Measurements from ENCODE around the gene SRPK2. TPM values are rescaled to one million over a fixed set of nuclear protein-coding genes. Genes with fewer than 3 reads are reported as not detected.
"Not testable (repeated sequence)": the region's sequence is repeated elsewhere in the genome, so short reads cannot be mapped to it uniquely, and the experiment has no call there.

The SRPK2 gene
- total RNA-seq, 1 experiment from 2014 or later, result 54.4 TPM

GRCh38 chr7:105364684-105365083, 24.0 kb downstream of the SRPK2 start:
- Mint-ChIP-seq H3K9me3 (ENCODE audit: unreplicated experiment) (peaks cover 7% of the 10 kb centered on the region), H3K4me3 (ENCODE audit: unreplicated experiment) (no peak overlapping the region), H3K27me3 (ENCODE audit: insufficient read depth, unreplicated experiment) (no peaks in the 10 kb centered on the region), H3K36me3 (ENCODE audit: insufficient read depth, unreplicated experiment) (peaks cover 12% of the 10 kb centered on the region), H3K4me1 (ENCODE audit: insufficient read depth, unreplicated experiment) (no peaks in the 10 kb centered on the region), H3K27ac (ENCODE audit: low read depth, unreplicated experiment) (no peak overlapping the region)
- CTCF ChIA-PET, result interaction anchor here (0.6 kb wide), 1 partner anchor 9 kb away, joined by 3 read pairs; no protein-coding TSS in a partner anchor
- no TSS peak for BruUV-seq (replicated peaks)
- POLR2A ChIA-PET, result no interaction called here
- DNase-seq (ENCODE audit: unreplicated experiment), result no peak
- no peak for TF ChIP-seq CTCF (IDR thresholded peaks at IDR 0.05; ENCODE audit: unreplicated experiment)
- intact Hi-C loops (cut with micrococcal nuclease), result no loop called here

- not testable (repeated sequence) for H3K4me1 Mint-ChIP-seq (ENCODE audit: insufficient read depth, unreplicated experiment)
Observed at GRCh38 chr7:105363657-105364056, 25.1 kb downstream of the SRPK2 start.

GRCh38 chr7:105362685-105363084, 26.0 kb downstream of the SRPK2 start:
- CTCF ChIA-PET; intact Hi-C loops (cut with micrococcal nuclease); DNase-seq (ENCODE audit: unreplicated experiment); BruUV-seq (replicated peaks); H3K9me3 Mint-ChIP-seq (ENCODE audit: unreplicated experiment); H3K4me3 Mint-ChIP-seq (ENCODE audit: unreplicated experiment); H3K27me3 Mint-ChIP-seq (ENCODE audit: insufficient read depth, unreplicated experiment); H3K27ac Mint-ChIP-seq (ENCODE audit: low read depth, unreplicated experiment); POLR2A ChIA-PET; H3K4me1 Mint-ChIP-seq (ENCODE audit: insufficient read depth, unreplicated experiment): not testable (repeated sequence)
- H3K36me3 Mint-ChIP-seq (ENCODE audit: insufficient read depth, unreplicated experiment), result peaks cover 12% of the 10 kb centered on the region

More at GRCh38 chr7:105363657-105364056, 25.1 kb downstream of the SRPK2 start:
- CTCF ChIA-PET; H3K4me3 Mint-ChIP-seq (ENCODE audit: unreplicated experiment); intact Hi-C loops (cut with micrococcal nuclease); POLR2A ChIA-PET; BruUV-seq (replicated peaks); H3K27ac Mint-ChIP-seq (ENCODE audit: low read depth, unreplicated experiment); DNase-seq (ENCODE audit: unreplicated experiment); H3K9me3 Mint-ChIP-seq (ENCODE audit: unreplicated experiment); H3K27me3 Mint-ChIP-seq (ENCODE audit: insufficient read depth, unreplicated experiment): not testable (repeated sequence)
- peaks cover 12% of the 10 kb centered on the region for H3K36me3 Mint-ChIP-seq (ENCODE audit: insufficient read depth, unreplicated experiment)

GRCh38 chr7:105361995-105362394, 26.7 kb downstream of the SRPK2 start:
- H3K9me3 Mint-ChIP-seq (ENCODE audit: unreplicated experiment); H3K27me3 Mint-ChIP-seq (ENCODE audit: insufficient read depth, unreplicated experiment); CTCF ChIA-PET; H3K4me3 Mint-ChIP-seq (ENCODE audit: unreplicated experiment); H3K4me1 Mint-ChIP-seq (ENCODE audit: insufficient read depth, unreplicated experiment); DNase-seq (ENCODE audit: unreplicated experiment); intact Hi-C loops (cut with micrococcal nuclease); H3K27ac Mint-ChIP-seq (ENCODE audit: low read depth, unreplicated experiment); BruUV-seq (replicated peaks): not testable (repeated sequence)
- H3K36me3 Mint-ChIP-seq (ENCODE audit: insufficient read depth, unreplicated experiment), result peaks cover 12% of the 10 kb centered on the region
- POLR2A ChIA-PET, result interaction anchor here (1.6 kb wide), 1 partner anchor 26 kb away, joined by 6 read pairs; no protein-coding TSS in a partner anchor

GRCh38 chr7:105360149-105360548, 28.6 kb downstream of the SRPK2 start:
- POLR2A ChIA-PET, result interaction anchor here (1.6 kb wide), 1 partner anchor 27 kb away, joined by 6 read pairs; no protein-coding TSS in a partner anchor
- H3K9me3 Mint-ChIP-seq (ENCODE audit: unreplicated experiment); H3K4me1 Mint-ChIP-seq (ENCODE audit: insufficient read depth, unreplicated experiment); H3K36me3 Mint-ChIP-seq (ENCODE audit: insufficient read depth, unreplicated experiment); H3K27ac Mint-ChIP-seq (ENCODE audit: low read depth, unreplicated experiment); H3K4me3 Mint-ChIP-seq (ENCODE audit: unreplicated experiment); intact Hi-C loops (cut with micrococcal nuclease); CTCF ChIA-PET; BruUV-seq (replicated peaks); H3K27me3 Mint-ChIP-seq (ENCODE audit: insufficient read depth, unreplicated experiment); DNase-seq (ENCODE audit: unreplicated experiment): not testable (repeated sequence)

- Mint-ChIP-seq H3K27me3 (ENCODE audit: insufficient read depth, unreplicated experiment) (no peaks in the 10 kb centered on the region), H3K9me3 (ENCODE audit: unreplicated experiment) (peaks cover 8% of the 10 kb centered on the region), H3K36me3 (ENCODE audit: insufficient read depth, unreplicated experiment) (no peaks in the 10 kb centered on the region), H3K27ac (ENCODE audit: low read depth, unreplicated experiment) (peak overlapping the region; percentile 35), H3K4me1 (ENCODE audit: insufficient read depth, unreplicated experiment) (peaks cover 33% of the 10 kb centered on the region), H3K4me3 (ENCODE audit: unreplicated experiment) (no peak overlapping the region)
- no peak for DNase-seq (ENCODE audit: unreplicated experiment)
- CTCF ChIA-PET, result interaction anchor here (0.6 to 0.7 kb wide), 3 partner anchors 9 to 150 kb away, joined by 3 to 5 read pairs (median 3); no protein-coding TSS in a partner anchor
- no peak for TF ChIP-seq CTCF (IDR thresholded peaks at IDR 0.05; ENCODE audit: unreplicated experiment)
- no TSS peak for BruUV-seq (replicated peaks)
- POLR2A ChIA-PET, result interaction anchor here (0.6 kb wide), 1 partner anchor 25 kb away, joined by 3 read pairs; no protein-coding TSS in a partner anchor
- intact Hi-C loops (cut with micrococcal nuclease), result no loop called here
Observed at GRCh38 chr7:105355701-105356100, 33.0 kb downstream of the SRPK2 start.

Data from MCF 10A (cell line).